ENCODE measurements around the gene SPG7. TPM values are rescaled to one million over a fixed set of nuclear protein-coding genes. Genes with fewer than 3 reads are reported as not detected.

Gene SPG7
- total and polyA plus RNA-seq, 2 of the 4 experiments (the other 2 are of a cell fraction): 94.6 to 96.8 TPM

DNA sequence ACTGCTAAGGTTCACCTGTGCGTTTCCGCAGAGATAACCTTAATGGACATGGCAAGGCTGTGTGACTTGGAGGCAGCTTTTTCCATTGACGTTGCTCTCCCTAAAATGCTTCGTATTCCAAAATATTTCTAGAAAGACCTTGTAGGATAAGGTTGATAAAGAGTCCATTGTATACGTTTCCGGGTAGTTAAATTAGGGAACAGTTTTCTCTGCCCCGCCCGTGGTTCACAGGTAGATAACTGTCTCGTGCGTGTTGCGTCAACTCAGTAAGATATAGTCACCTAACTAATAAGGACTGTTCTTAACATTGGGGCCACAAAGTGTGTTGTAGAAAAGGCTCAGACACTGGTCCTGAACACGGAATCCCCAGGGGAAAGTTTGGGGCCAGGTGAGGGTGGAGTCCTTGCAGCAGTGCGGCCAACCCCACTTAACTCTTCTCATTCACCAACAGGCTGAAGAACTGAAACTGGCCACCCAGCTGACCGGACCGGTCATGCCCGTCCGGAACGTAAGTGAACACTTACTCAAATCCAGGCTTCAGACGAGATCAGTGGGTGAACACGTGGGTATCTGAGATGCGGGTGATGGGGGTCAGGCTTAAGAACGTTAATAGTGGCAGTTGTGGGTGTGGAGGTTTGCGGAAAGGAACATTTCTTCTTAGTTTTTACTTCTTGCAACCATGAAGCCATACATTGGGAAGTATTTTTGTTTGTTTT is 53.8 kb downstream of the SPG7 start:
- Histone ChIP-seq H3K9me3 (ENCODE audit: control insufficient read depth, insufficient read depth, low read length) (no peaks in the 10 kb centered on the region), H3K27me3 (ENCODE audit: control insufficient read depth, insufficient read depth, low read length) (no peaks in the 10 kb centered on the region), H3K18ac (ENCODE audit: low read depth, low read length) (no peak overlapping the region), H2BK5ac (ENCODE audit: low read depth, low read length, poor library complexity, severe bottlenecking) (peak overlapping the region; percentile 31), H3K14ac (replicated peaks; ENCODE audit: low read depth, low read length) (peak overlapping the region; percentile 5), H2BK20ac (ENCODE audit: low read depth, low read length) (no peak overlapping the region), H4K5ac (ENCODE audit: low read depth, low read length) (no peak overlapping the region), H2AFZ (replicated peaks; ENCODE audit: low read length, poor library complexity) (no peak overlapping the region), H4K8ac (ENCODE audit: low read depth in 2 of 2, low read length in 2 of 2) (no peak overlapping the region), H2AK5ac (ENCODE audit: low read depth, low read length) (0 out of 2 replicates have a peak overlapping the region, but pooled peaks have one; percentile 2), H3K27ac (ENCODE audit: insufficient read depth, low read length) (peak overlapping the region; percentile 71), H2BK15ac (ENCODE audit: low read depth, low read length) (no peak overlapping the region), H3K36me3 (ENCODE audit: control insufficient read depth, insufficient read depth, low read length) (peaks cover 37% of the 10 kb centered on the region), H3K9me1 (ENCODE audit: insufficient read depth, low read length) (peaks cover 9% of the 10 kb centered on the region), H3K23ac (ENCODE audit: low read depth, low read length) (peak overlapping the region; percentile 25), H3K9ac (ENCODE audit: low read depth, low read length) (peak overlapping the region; percentile 90), H3K4me1 (ENCODE audit: control insufficient read depth, insufficient read depth, low read length) (peaks cover 23% of the 10 kb centered on the region), H4K20me1 (ENCODE audit: insufficient read depth, low read length) (peaks cover 62% of the 10 kb centered on the region), H3K4me2 (ENCODE audit: low read depth, low read length) (peak overlapping the region; percentile 96), H3K79me1 (ENCODE audit: low read depth in 1 of 2, low read length in 2 of 2) (peaks cover 30 to 66% of the 10 kb centered on the region in 2 experiments), H3K4me3 (ENCODE audit: insufficient read depth, low read depth, low read length) (peak overlapping the region; percentile 66), H3K56ac (ENCODE audit: extremely low read depth, insufficient read depth, low read length) (peak overlapping the region; percentile 0; the same call in 1 of the 2 replicates), H4K91ac (ENCODE audit: insufficient read depth, low read depth, low read length) (no peak overlapping the region), H2AK9ac (replicated peaks; ENCODE audit: low read depth, low read length, poor library complexity) (no peak overlapping the region), H3K4ac (ENCODE audit: low read depth, low read length) (no peak overlapping the region; the same call in 1 of the 2 replicates), H2BK120ac (ENCODE audit: low read depth, low read length) (no peak overlapping the region)
- WGBS, 2 experiments (ENCODE audit: extremely low coverage in 2 of 2, insufficient read length in 1 of 2): 73% methylated on average over 6 of the region's 23 CpGs; no CpG with 5 or more reads in 1 of the 2 experiments
- BruUV-seq (replicated peaks): no TSS peak
- dilution Hi-C loops (cut with HindIII; ENCODE audit: low sequenced_read_pairs, unreplicated experiment) (no loop called here), intact Hi-C loops (cut with micrococcal nuclease) (loop anchor here (2.0 kb wide), 1 partner anchor 79 kb away; no protein-coding TSS in a partner anchor), in situ Hi-C loops (cut with MboI; ENCODE audit: low sequenced_read_pairs) (no loop called here)
- no peak for ATAC-seq (ENCODE audit: low read depth)
- POLR2A ChIA-PET (ENCODE audit: unreplicated experiment): no interaction called here
- CTCF ChIA-PET: no interaction called here
- 0 out of 2 replicates have a peak, but pooled peaks have one; percentile 42 for TF ChIP-seq POLR2A (IDR thresholded peaks at IDR 0.05; ENCODE audit: low read depth, low read length)
- TF ChIP-seq MXI1 (IDR thresholded peaks at IDR 0.05; ENCODE audit: borderline replicate concordance, low read depth, low read length): peak; percentile 21; the same call in 1 of the 2 replicates
- no peak for TF ChIP-seq RCOR1 (IDR thresholded peaks at IDR 0.05; ENCODE audit: insufficient replicate concordance, low read length)
- DNase-seq: no peak

Measured in IMR-90 (cell line).